ENCODE results near the gene GLT6D1. TPM values are rescaled to one million over a fixed set of nuclear protein-coding genes. Genes with fewer than 3 reads are reported as not detected.
"Not testable (repeated sequence)": the region's sequence is repeated elsewhere in the genome, so short reads cannot be mapped to it uniquely, and the experiment has no call there.

The GLT6D1 gene, protein sequence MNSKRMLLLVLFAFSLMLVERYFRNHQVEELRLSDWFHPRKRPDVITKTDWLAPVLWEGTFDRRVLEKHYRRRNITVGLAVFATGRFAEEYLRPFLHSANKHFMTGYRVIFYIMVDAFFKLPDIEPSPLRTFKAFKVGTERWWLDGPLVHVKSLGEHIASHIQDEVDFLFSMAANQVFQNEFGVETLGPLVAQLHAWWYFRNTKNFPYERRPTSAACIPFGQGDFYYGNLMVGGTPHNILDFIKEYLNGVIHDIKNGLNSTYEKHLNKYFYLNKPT
- not detected for total RNA-seq
- not detected for polyA plus RNA-seq

DNA sequence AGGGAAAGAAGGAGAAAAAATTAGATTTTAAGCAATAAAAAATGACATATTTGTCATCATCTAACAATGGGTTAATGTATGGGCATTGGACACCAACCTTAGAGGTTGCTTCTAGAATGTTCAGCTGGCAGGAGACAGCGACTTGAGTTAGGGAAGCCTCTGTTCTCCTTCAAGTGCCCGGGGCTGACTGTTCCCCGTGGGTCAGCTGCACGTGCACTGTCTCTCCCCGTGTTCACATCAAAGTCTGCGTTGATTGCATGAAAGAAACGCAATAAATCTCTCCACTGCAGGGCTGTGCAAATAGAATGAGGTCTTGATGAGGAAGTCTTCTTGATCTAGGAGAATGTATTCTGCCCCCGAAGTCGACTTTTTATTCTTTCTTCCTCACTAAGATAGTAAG lies at the start of gene GLT6D1:
TSS of gene GLT6D1 (minus strand) at position 345 of the 400 bp plus-strand sequence. CDS start 353 bp downstream, outside the sequence.
- no peaks in the 10 kb centered on the region for H3K36me3 ChIP-seq (ENCODE audit: insufficient read depth)
- DNase-seq (ENCODE audit: extremely low spot score), result no peak
- H3K4me3 ChIP-seq (ENCODE audit: low read depth, low read length), result no peak within 1 kb of the TSS
- 69% methylated on average over 9 of the region's 9 CpGs for WGBS
- H3K4me1 ChIP-seq (ENCODE audit: insufficient read depth), result no peaks in the 10 kb centered on the region
- no peak within 1 kb of the TSS for H3K27ac ChIP-seq (ENCODE audit: low read depth)

DNA sequence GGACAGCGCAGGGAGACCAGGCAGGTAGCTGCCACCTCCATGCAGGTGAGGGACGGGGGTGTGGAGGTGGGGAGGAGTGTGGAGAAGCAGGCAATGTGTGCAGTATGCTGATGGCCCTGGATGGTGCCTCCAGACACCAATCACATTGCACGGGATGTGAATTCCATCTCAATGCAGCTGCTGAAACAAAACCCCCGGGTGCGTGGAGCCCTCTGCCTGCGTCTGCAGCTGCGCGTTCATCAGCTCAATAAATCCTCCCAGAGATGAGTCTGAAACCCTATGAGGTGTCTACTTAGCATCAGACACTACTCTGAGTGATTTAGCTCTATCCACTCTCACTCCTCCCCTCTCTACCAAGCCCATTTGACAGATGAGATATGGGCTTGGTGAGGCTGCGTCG lies 49.7 kb upstream of the GLT6D1 start:
- no peaks in the 10 kb centered on the region for H3K4me1 ChIP-seq (ENCODE audit: insufficient read depth)
- no peak overlapping the region for H3K27ac ChIP-seq (ENCODE audit: low read depth)
- WGBS, result 77% methylated on average over 10 of the region's 10 CpGs
- H3K36me3 ChIP-seq (ENCODE audit: insufficient read depth), result no peaks in the 10 kb centered on the region
- no peak for DNase-seq (ENCODE audit: extremely low spot score)
- no peak overlapping the region for H3K4me3 ChIP-seq (ENCODE audit: low read depth, low read length)

DNA sequence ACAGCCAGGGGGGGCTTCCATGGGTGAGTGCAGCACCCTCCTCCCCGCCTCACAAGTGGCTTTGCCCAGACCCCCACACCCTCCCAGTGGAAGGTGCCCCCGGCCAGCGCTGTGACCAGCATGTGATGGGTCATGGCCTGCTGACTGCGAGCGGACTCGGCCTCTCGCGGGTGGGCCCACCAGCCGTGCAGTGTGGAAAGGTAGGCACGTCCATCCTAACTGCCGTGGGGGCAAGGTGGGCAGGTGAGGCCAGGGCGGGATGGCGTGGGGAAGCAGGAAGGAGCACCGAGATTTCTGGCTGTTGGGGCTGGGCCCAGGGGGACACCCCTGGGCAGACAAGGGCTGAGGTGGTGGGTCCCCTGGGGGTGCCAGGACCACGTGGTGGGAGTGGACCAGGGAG lies 47.9 kb upstream of the GLT6D1 start:
- no peaks in the 10 kb centered on the region for H3K36me3 ChIP-seq (ENCODE audit: insufficient read depth)
- no peak for DNase-seq (ENCODE audit: extremely low spot score)
- no peaks in the 10 kb centered on the region for H3K4me1 ChIP-seq (ENCODE audit: insufficient read depth)
- 89% methylated on average over 15 of the region's 15 CpGs for WGBS
- no peak overlapping the region for H3K4me3 ChIP-seq (ENCODE audit: low read depth, low read length)
- no peak overlapping the region for H3K27ac ChIP-seq (ENCODE audit: low read depth)

DNA sequence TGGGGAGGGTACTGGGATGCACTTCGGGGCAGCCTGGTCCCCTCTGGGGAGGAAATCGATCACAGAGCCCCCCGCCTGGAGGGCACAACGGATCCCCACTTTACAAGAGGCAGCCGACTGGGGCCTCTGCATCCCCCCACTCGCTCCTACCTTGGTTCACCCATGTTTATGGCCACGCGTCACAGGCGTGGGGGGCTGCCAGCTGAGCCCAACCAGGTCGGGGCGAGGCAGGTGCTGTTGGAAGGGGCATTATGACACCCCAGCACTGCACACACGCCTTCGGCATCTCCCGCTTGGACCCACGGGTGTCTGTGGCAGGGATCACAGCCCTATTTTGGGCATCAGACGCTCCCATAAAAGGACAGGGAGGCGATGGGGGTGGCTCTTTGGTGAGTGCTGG lies 45.4 kb upstream of the GLT6D1 start:
- 75% methylated on average over 17 of the region's 17 CpGs for WGBS
- no peaks in the 10 kb centered on the region for H3K4me1 ChIP-seq (ENCODE audit: insufficient read depth)
- H3K4me3 ChIP-seq (ENCODE audit: low read depth, low read length), result no peak overlapping the region

DNA sequence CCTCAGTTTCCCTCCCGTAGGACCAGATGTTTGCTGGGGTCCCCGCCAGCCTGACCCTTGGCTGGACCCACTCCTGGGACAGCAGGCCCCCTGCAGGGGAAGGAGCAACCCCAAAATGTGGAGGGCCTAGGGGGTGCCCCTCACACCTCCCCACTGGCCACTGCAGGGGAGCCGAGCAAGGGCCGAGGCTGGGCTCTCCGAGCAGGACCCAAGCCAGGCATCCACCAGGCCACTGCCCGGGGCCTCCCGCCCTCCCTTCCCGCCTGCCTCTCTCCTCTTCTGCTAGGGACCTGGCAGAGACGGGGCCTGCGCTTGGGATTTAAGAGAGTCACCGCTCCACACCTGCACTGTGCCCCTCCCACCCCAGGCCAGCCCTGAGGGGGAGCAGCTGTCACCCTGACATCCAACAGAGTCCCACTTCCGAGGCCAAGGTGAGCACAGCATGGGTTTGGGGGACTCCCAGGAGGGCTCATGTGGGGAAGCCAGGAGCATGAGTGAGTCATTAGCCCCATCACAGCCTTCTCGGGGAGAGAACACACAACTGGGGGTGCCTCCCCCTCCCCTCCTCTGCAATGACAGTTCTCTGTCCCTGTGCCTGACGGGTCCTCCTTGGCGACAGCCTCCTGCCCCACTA lies 44.2 kb upstream of the GLT6D1 start:
- no peaks in the 10 kb centered on the region for H3K36me3 ChIP-seq (ENCODE audit: insufficient read depth)
- WGBS, result 53% methylated on average over 15 of the region's 15 CpGs
- H3K27ac ChIP-seq (ENCODE audit: low read depth), result no peak overlapping the region
- no peak overlapping the region for H3K4me3 ChIP-seq (ENCODE audit: low read depth, low read length)
- no peak for DNase-seq (ENCODE audit: extremely low spot score)
- H3K4me1 ChIP-seq (ENCODE audit: insufficient read depth), result no peaks in the 10 kb centered on the region

More for the DNA sequence above, 45.4 kb upstream of the GLT6D1 start:
- H3K36me3 ChIP-seq (ENCODE audit: insufficient read depth), result no peaks in the 10 kb centered on the region
- no peak overlapping the region for H3K27ac ChIP-seq (ENCODE audit: low read depth)
- DNase-seq (ENCODE audit: extremely low spot score), result no peak

DNA sequence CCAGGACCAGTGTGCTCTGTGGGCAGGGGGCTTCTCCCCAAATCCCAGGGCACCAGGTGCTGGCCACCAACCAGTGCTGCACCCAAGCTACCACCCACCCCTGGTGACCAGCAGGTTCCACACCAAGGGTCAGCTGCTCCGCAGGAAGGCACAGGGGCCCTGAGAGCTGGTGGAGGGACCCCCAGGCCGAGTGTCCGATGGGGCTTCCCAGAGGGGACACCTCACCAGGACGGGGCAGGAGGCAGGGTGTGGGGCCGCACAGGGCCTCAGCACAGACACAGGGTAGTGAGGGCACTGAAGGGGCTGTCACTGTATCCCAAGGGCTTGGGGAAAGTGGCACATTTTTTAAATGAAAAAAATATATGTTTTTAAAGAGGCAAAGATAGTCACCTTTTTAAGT lies 41.8 kb upstream of the GLT6D1 start:
- no peak overlapping the region for H3K27ac ChIP-seq (ENCODE audit: low read depth)
- no peak for DNase-seq (ENCODE audit: extremely low spot score)
- no peaks in the 10 kb centered on the region for H3K4me1 ChIP-seq (ENCODE audit: insufficient read depth)
- no peak overlapping the region for H3K4me3 ChIP-seq (ENCODE audit: low read depth, low read length)
- H3K36me3 ChIP-seq (ENCODE audit: insufficient read depth), result no peaks in the 10 kb centered on the region
- 86% methylated on average over 5 of the region's 5 CpGs for WGBS

DNA sequence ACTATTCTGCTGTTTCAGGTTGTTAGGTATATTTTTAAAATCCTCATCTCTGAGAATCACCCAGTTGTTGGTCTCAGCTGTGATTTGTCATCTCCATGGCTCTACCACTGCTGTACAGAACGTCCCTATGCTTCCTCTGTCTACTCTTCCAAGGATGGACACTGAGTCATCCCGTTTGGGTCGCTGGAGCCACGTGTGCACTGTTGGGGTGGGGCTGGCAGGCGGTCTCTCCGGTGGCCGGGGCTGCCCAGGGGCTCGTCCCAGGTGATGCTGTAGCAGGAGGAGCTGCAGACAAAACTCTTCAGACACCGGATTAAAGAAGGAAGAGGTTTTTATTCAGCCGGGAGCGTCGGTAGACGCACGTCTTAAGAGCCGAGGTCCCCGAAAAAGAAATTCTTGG lies 40.7 kb upstream of the GLT6D1 start:
- WGBS, result 63% methylated on average over 16 of the region's 16 CpGs
- DNase-seq (ENCODE audit: extremely low spot score), result no peak
- H3K4me3 ChIP-seq (ENCODE audit: low read depth, low read length), result no peak overlapping the region
- no peak overlapping the region for H3K27ac ChIP-seq (ENCODE audit: low read depth)
- H3K4me1 ChIP-seq (ENCODE audit: insufficient read depth), result no peaks in the 10 kb centered on the region
- H3K36me3 ChIP-seq (ENCODE audit: insufficient read depth), result no peaks in the 10 kb centered on the region

DNA sequence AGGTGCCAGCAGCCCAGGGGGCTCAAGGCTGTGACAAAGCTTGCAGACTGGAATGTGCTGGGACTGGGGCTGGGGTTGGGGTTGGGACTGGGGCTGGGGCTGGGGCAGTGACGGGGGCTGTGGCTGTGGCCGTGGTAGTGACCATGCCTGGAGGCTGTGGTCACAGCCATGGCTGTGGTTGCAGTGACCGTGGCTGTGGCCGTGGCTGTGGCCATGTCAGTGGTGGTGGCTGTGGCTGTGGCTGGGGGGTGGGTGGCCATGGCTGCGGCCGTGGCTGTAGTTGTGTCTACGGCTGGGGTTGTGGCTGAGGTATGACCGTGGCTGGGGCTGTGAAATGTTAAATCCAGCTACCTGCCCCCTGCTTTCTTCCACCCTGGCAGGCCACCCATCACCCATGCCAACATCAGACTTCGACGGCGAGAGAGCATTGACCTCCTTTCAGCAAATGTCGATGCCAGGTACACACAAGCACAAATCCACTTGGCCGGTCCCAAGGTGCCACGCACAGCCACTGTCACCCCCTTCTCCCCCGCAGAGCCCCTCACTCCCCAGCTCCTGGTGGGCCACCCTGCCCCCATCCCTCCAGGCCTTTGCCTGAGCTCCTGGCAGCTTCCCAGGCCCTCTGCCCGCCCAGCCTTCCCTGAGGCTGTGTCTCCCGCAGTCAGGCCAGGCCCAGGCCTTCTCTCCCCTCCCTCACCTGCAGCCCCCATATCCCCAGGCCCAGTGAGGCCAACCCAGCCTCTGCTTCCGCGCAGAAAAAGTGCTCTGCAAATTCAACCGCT lies 39.1 kb upstream of the GLT6D1 start:
- no peaks in the 10 kb centered on the region for H3K36me3 ChIP-seq (ENCODE audit: insufficient read depth)
- H3K4me1 ChIP-seq (ENCODE audit: insufficient read depth), result no peaks in the 10 kb centered on the region
- whole genome bisulfite sequencing, result 85% methylated on average over 20 of the region's 20 CpGs
- H3K4me3 ChIP-seq (ENCODE audit: low read depth, low read length), result no peak overlapping the region
- H3K27ac ChIP-seq (ENCODE audit: low read depth), result no peak overlapping the region
- DNase-seq (ENCODE audit: extremely low spot score), result no peak

DNA sequence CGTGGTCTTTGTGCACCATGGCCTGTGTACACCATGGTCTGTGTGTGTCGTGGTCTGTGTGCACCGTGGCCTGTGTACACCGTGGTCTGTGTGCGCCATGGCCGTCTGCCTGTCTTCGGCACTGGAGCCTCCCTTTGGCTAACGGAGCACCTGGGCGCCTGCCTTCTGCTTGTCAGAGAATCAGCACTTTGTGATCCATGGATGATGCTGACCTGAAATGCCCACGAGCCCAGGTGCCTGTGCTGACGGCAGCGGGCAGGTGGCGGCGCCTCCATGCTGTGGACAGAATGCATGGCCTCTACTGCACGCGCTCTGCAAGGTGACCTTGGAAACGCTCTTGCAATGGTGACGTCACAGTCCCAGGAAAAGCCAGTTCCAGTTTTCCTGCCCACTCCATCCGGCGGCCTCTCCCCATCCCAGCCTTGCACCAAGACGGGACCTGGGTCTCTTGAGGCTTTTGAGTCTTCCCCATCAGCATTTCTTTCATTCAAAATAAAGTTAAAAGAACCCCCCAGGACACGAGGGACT lies 38.4 kb upstream of the GLT6D1 start:
- H3K4me3 ChIP-seq (ENCODE audit: low read depth, low read length), result no peak overlapping the region
- 84% methylated on average over 22 of the region's 22 CpGs for WGBS
- DNase-seq (ENCODE audit: extremely low spot score), result no peak
- no peaks in the 10 kb centered on the region for H3K4me1 ChIP-seq (ENCODE audit: insufficient read depth)
- no peak overlapping the region for H3K27ac ChIP-seq (ENCODE audit: low read depth)
- no peaks in the 10 kb centered on the region for H3K36me3 ChIP-seq (ENCODE audit: insufficient read depth)

DNA sequence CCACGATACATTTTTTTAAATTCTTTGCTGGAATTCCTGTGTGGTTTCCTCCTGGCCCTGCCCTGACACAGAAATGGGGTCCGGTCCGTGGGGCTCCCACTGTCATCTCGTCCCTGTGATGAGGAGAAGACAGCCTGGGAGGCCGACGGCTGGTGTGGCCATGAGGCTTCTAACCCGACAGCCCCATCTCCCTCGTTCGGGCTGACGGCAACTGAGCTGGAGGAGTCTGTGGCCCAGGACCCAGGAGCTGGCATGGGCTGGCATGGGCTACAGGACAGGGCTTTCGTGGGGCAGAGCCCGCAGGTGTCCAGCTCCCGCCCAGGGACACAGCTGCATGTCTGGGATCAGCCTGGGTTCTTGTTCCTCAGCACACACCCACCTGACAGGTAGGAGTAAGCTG lies 37.6 kb upstream of the GLT6D1 start:
- Histone ChIP-seq H3K4me1 (ENCODE audit: insufficient read depth) (no peaks in the 10 kb centered on the region), H3K27ac (ENCODE audit: low read depth) (no peak overlapping the region), H3K36me3 (ENCODE audit: insufficient read depth) (no peaks in the 10 kb centered on the region), H3K4me3 (ENCODE audit: low read depth, low read length) (no peak overlapping the region)
- DNase-seq (ENCODE audit: extremely low spot score), result no peak
- WGBS, result 87% methylated on average over 13 of the region's 13 CpGs

DNA sequence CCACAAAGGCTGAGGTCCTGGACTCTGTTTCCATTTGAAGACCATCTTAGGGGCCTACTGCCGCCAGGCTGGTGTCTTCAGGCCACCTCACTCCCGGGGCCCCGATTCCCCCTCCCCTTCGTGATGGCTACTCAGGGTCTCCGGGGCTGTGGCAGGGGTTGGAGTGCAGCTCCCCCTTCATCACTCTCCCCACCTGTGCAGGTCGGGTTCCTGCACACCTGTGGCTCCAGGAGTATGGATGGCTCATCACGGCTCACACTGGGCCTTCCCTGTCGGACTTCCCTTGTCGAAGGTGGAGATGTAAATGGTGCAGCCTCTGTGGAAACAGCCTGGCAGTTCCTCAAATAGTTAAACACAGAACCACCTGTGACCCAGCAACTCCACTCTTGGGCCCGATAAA lies 35.6 kb upstream of the GLT6D1 start:
- no peak for DNase-seq (ENCODE audit: extremely low spot score)
- H3K27ac ChIP-seq (ENCODE audit: low read depth), result no peak overlapping the region
- no peak overlapping the region for H3K4me3 ChIP-seq (ENCODE audit: low read depth, low read length)
- H3K4me1 ChIP-seq (ENCODE audit: insufficient read depth), result no peaks in the 10 kb centered on the region
- H3K36me3 ChIP-seq (ENCODE audit: insufficient read depth), result no peaks in the 10 kb centered on the region
- 73% methylated on average over 10 of the region's 10 CpGs for WGBS

DNA sequence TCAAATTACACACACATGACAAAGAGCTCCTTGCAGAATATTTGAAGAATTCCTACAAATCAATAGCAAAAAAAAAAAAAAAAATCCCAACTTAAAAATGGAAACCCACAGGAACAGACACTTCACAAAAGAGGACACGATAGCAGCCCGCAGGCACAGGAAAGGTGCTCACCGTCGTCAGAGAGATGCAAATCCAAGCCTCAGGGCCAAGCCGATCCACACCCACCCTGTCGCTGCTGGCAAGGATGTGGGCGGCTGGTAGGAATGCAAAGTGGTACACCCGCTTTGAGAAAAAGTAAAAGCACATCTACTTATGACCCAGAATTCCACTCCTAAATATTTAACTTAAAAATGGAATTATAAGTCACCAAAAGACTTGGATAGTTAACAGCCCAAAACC lies 34.6 kb upstream of the GLT6D1 start:
- WGBS, result 77% methylated on average over 8 of the region's 8 CpGs
- H3K36me3 ChIP-seq (ENCODE audit: insufficient read depth), result no peaks in the 10 kb centered on the region
- no peak overlapping the region for H3K4me3 ChIP-seq (ENCODE audit: low read depth, low read length)
- no peak overlapping the region for H3K27ac ChIP-seq (ENCODE audit: low read depth)
- no peaks in the 10 kb centered on the region for H3K4me1 ChIP-seq (ENCODE audit: insufficient read depth)
- DNase-seq (ENCODE audit: extremely low spot score), result no peak

DNA sequence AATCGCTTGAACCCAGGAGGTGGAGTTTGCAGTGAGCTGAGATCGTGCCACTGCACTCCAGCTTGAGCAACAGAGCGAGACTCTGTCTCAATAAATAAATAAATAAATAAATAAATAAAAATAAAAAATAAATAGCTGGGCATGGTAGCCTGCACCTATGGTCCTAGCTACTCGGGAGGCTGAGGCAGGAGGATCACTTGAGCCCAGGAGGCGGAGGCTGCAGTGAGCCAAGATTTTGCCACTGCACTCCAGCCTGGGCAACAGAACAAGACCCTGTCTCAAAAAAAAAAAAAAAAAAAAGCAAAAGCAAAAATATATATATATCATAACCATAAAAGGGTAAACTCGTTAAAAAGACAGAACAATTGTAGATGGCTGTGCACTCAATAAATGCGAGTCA lies 33.4 kb upstream of the GLT6D1 start:
- 83% methylated on average over 7 of the region's 7 CpGs for WGBS

DNA sequence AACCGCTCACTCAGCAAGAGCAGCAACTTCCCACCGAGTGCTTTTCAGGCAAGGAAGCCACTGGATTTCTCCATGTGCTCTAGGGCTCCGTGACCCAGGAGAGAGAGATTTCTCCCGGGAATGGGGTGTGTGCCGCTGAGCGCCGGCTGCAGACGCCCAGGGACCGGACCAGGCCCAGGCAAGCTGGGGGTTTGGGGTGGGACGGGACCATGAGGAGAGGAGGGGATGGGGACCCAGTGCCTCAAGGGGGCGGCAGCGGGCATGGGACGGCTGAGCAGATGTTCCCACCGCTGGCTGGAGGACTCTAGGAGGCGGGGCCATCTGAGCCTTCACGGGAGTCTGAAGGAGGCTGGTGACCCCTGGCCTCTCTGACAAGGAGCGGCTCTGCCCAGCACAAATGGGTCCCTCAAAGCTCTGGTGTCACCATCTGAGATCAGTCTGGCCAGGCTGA lies 32.3 kb upstream of the GLT6D1 start:
- Histone ChIP-seq H3K27ac (ENCODE audit: low read depth) (no peak overlapping the region), H3K36me3 (ENCODE audit: insufficient read depth) (no peaks in the 10 kb centered on the region), H3K4me3 (ENCODE audit: low read depth, low read length) (no peak overlapping the region), H3K4me1 (ENCODE audit: insufficient read depth) (no peaks in the 10 kb centered on the region)
- 50% methylated on average over 17 of the region's 17 CpGs for WGBS
- no peak for DNase-seq (ENCODE audit: extremely low spot score)

More for the DNA sequence above, 33.4 kb upstream of the GLT6D1 start:
- H3K27ac ChIP-seq (ENCODE audit: low read depth); H3K36me3 ChIP-seq (ENCODE audit: insufficient read depth); H3K4me3 ChIP-seq (ENCODE audit: low read depth, low read length); H3K4me1 ChIP-seq (ENCODE audit: insufficient read depth); DNase-seq (ENCODE audit: extremely low spot score): not testable (repeated sequence)

All from urinary bladder (tissue), 4 donors.